Measurements from ENCODE around the gene ARSG.

GRCh38 chr17:68421486-68421885 is 130.2 kb downstream of the ARSG start:
- TF ChIP-seq USF2 (IDR thresholded peaks at IDR 0.05; ENCODE audit: low read depth, low read length) (no peak), RFX5 (IDR thresholded peaks at IDR 0.05; ENCODE audit: low read depth, low read length) (no peak), CTCF (conservative IDR thresholded peaks at IDR 0.05; ENCODE audit: low read depth, low read length) (no peak), RAD21 (IDR thresholded peaks at IDR 0.05; ENCODE audit: low read length) (no peak), MAZ (IDR thresholded peaks at IDR 0.05; ENCODE audit: borderline replicate concordance, low read depth, low read length) (no peak), NFE2L2 (IDR thresholded peaks at IDR 0.05; ENCODE audit: low read depth, low read length) (no peak), POLR2A (IDR thresholded peaks at IDR 0.05; ENCODE audit: low read depth, low read length) (no peak), FOS (IDR thresholded peaks at IDR 0.05; ENCODE audit: low read depth, low read length) (no peak), SMC3 (IDR thresholded peaks at IDR 0.05; ENCODE audit: low read depth, low read length) (no peak), MXI1 (IDR thresholded peaks at IDR 0.05; ENCODE audit: borderline replicate concordance, low read depth, low read length) (no peak), MAFK (IDR thresholded peaks at IDR 0.05; ENCODE audit: low read depth, low read length) (no peak), ELK1 (IDR thresholded peaks at IDR 0.05; ENCODE audit: borderline replicate concordance, low read depth, low read length) (no peak), CEBPB (IDR thresholded peaks at IDR 0.05; ENCODE audit: low read depth, low read length) (no peak)

Measured in IMR-90 (cell line).